Immature natural killer cell (primary cell): ENCODE data around the gene GULP1. TPM values are rescaled to one million over a fixed set of nuclear protein-coding genes. Genes with fewer than 3 reads are reported as not detected.

Experiments
- DNase-seq, 3 donors: peaks; one replicate each; pipeline ENCODE4 v3.0.0; 2022; ENCODE audit warnings: mixed read lengths in 1 of 3
- H3K27ac Mint-ChIP-seq, 6 donors: one replicate each; pipeline ENCODE4 v1.8.0; 2020; ENCODE audit warnings: mixed read lengths in 6 of 6, mild to moderate bottlenecking in 5 of 6, inconsistent platforms in 4 of 6, moderate library complexity in 3 of 6
- H3K27me3 Mint-ChIP-seq, 3 donors: one replicate each; pipeline ENCODE4 v1.8.0; 2020 to 2021; ENCODE audit warnings: low read depth in 3 of 3, mild to moderate bottlenecking in 3 of 3, mixed read lengths in 3 of 3, moderate library complexity in 3 of 3, inconsistent platforms in 1 of 3
- H3K36me3 Mint-ChIP-seq, 3 donors: one replicate each; pipeline ENCODE4 v1.8.0; 2020; ENCODE audit warnings: mixed read lengths in 3 of 3, inconsistent platforms in 2 of 3, mild to moderate bottlenecking in 2 of 3
- H3K4me1 Mint-ChIP-seq, 2 donors: one replicate each; pipeline ENCODE4 v1.8.0; 2020; ENCODE audit warnings: inconsistent platforms in 2 of 2, mild to moderate bottlenecking in 2 of 2, mixed read lengths in 2 of 2, moderate library complexity in 1 of 2
- H3K4me3 Mint-ChIP-seq, 5 donors: one replicate each; pipeline ENCODE4 v1.8.0; 2020; ENCODE audit warnings: mild to moderate bottlenecking in 5 of 5, mixed read lengths in 5 of 5, inconsistent platforms in 3 of 5, moderate library complexity in 3 of 5
- H3K9me3 Mint-ChIP-seq, 6 donors: one replicate each; pipeline ENCODE4 v1.8.0; 2020; ENCODE audit warnings: mild to moderate bottlenecking in 6 of 6, mixed read lengths in 6 of 6, inconsistent platforms in 4 of 6, moderate library complexity in 3 of 6
- polyA plus RNA-seq, 3 donors: library from polyadenylated mRNA; unstranded; fragments of 300-500 nt; fragmentation: Illumina TruSeq; gene quantifications; one replicate each; pipeline ENCODE4 v1.2.3, GENCODE V29; 2021

GULP1 gene
- polyA plus RNA-seq, 3 donors from 2014 or later: not detected

DNA sequence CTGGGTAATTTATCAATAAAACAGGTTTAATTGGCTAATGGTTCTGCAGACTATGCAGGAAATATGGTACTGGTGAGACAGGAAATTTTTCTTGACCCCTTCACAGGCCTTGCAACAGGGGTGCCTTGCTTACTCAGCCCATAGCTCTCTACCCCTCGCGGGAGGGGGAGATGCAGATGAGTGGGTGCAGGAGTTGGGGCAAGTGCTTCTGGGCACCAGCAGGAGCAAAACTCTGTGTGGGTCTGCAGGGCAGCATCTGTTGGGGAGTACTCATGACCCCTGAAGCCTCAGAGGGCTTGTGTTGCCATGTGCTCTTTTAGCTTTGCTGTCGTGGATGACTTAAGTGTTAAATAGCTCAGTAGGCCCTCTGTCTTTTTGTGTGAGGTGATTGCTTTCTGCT lies 48.6 kb downstream of the GULP1 start:
- DNase-seq: no peak
- H3K4me1 Mint-ChIP-seq: no peaks in the 10 kb centered on the region
- no peaks in the 10 kb centered on the region for H3K36me3 Mint-ChIP-seq
- no peak overlapping the region for H3K27ac Mint-ChIP-seq
- no peak overlapping the region for H3K4me3 Mint-ChIP-seq
- H3K9me3 Mint-ChIP-seq: peaks cover 0 to 39% (median 11%) of the 10 kb centered on the region in 6 donors
- H3K27me3 Mint-ChIP-seq: peaks cover 2 to 3% (median 2%) of the 10 kb centered on the region in 3 donors

GRCh38 chr2:188345020-188345419 lies 53.3 kb downstream of the GULP1 start:
- Mint-ChIP-seq H3K4me1 (no peaks in the 10 kb centered on the region), H3K27ac (no peak overlapping the region)

GRCh38 chr2:188345426-188345825 lies 53.8 kb downstream of the GULP1 start:
- Mint-ChIP-seq H3K27ac (no peak overlapping the region), H3K4me3 (no peak overlapping the region), H3K4me1 (no peaks in the 10 kb centered on the region), H3K9me3 (peaks cover 0 to 38% (median 13%) of the 10 kb centered on the region in 6 donors), H3K36me3 (no peaks in the 10 kb centered on the region), H3K27me3 (peaks cover 0 to 2% (median 2%) of the 10 kb centered on the region in 3 donors)
- DNase-seq: no peak

More at GRCh38 chr2:188345020-188345419, 53.3 kb downstream of the GULP1 start:
- Mint-ChIP-seq H3K36me3 (no peaks in the 10 kb centered on the region), H3K4me3 (no peak overlapping the region), H3K9me3 (peaks cover 0 to 39% (median 13%) of the 10 kb centered on the region in 6 donors), H3K27me3 (peaks cover 0 to 2% (median 2%) of the 10 kb centered on the region in 3 donors)
- no peak for DNase-seq

GRCh38 chr2:188345831-188346458 lies 54.3 kb downstream of the GULP1 start:
- no peak for DNase-seq
- Mint-ChIP-seq H3K27ac (no peak overlapping the region), H3K36me3 (no peaks in the 10 kb centered on the region), H3K4me3 (no peak overlapping the region), H3K9me3 (peaks cover 0 to 38% (median 14%) of the 10 kb centered on the region in 6 donors), H3K4me1 (no peaks in the 10 kb centered on the region), H3K27me3 (peaks cover 0 to 2% (median 2%) of the 10 kb centered on the region in 3 donors)

DNA sequence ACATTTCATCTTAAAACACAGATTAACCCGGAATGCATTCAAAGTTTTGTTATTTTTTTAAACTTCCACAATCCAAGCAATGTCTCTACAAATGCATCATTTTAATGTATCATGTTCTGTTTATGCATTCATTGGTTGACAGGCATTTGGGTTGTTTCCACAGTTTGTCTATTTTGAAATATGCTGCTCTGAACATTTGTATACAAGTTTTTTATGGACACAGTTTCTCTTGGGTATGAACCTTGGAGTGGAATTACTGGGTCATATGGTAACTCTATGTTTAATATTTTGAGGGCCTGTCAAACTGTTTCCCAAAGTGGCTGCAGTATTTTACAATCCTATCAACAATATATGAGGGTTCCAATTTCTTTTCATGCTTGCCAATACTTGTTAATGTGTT lies 57.3 kb downstream of the GULP1 start:
- Mint-ChIP-seq H3K27me3 (peaks cover 0 to 1% (median 0%) of the 10 kb centered on the region in 3 donors), H3K9me3 (peaks cover 1 to 23% (median 12%) of the 10 kb centered on the region in 6 donors), H3K4me3 (no peak overlapping the region), H3K36me3 (no peaks in the 10 kb centered on the region), H3K4me1 (no peaks in the 10 kb centered on the region), H3K27ac (no peak overlapping the region)
- DNase-seq: no peak

DNA sequence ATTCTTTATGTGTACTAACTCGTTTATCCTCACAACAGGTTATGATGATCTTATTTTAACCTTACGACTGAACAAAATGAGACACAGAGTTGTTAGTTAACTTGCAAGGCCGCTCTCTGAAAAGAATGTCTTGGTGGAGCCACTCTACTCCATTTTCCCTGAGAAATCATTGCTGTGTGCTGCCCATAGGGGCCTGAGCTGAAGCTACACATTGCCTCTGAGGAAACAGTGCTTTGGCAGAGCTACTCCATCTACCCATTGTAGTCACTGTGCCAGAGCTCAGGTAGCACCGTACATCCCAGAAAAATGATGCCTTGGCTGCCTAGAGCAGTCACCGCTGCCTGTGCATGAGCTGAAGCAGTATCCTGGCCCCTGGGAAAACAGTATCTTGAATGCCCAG lies 61.6 kb downstream of the GULP1 start:
- Mint-ChIP-seq H3K4me3 (no peak overlapping the region), H3K4me1 (no peaks in the 10 kb centered on the region), H3K27ac (no peak overlapping the region), H3K36me3 (no peaks in the 10 kb centered on the region), H3K9me3 (peaks cover 6 to 34% (median 13%) of the 10 kb centered on the region in 6 donors), H3K27me3 (no peaks in the 10 kb centered on the region)
- no peak for DNase-seq

GRCh38 chr2:188360485-188361263 lies 69.0 kb downstream of the GULP1 start:
- Mint-ChIP-seq H3K27me3 (peaks cover 0 to 3% (median 0%) of the 10 kb centered on the region in 3 donors), H3K36me3 (no peaks in the 10 kb centered on the region), H3K9me3 (peaks cover 4 to 30% (median 6%) of the 10 kb centered on the region in 6 donors), H3K4me1 (no peaks in the 10 kb centered on the region), H3K27ac (no peak overlapping the region), H3K4me3 (no peak overlapping the region)
- DNase-seq: no peak

DNA sequence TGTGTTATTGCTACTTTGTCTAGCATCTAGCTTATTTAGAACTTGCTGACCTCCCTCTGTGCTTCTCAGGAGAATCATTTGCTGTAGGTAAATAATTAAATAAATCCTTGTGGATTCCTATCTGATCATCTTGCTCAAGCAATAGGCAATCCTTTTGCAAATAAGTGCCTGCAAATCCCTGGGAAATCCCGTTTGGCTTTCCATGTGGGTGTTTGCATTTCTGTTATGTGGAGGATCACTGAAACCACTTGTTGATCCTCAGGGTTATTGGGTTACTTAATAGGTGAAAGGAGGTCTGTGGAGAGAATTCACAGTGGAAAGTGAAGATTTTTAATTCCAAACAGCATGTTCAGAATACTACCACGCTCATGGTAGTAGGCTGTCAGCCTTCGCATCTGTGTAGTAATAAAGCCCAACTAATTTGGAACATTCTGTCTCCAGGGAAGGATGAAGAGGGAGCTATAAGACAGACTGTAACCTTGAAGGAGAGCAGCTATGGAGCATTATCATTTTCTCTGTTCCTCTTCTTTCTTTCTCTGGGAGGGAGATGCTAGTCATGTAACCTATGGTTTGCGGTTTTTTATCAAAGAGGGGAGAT lies 72.5 kb downstream of the GULP1 start:
- H3K4me1 Mint-ChIP-seq: no peaks in the 10 kb centered on the region
- no peak overlapping the region for H3K27ac Mint-ChIP-seq
- DNase-seq: no peak
- H3K9me3 Mint-ChIP-seq: peaks cover 0 to 24% (median 5%) of the 10 kb centered on the region in 6 donors
- H3K27me3 Mint-ChIP-seq: peaks cover 0 to 3% (median 2%) of the 10 kb centered on the region in 3 donors
- no peak overlapping the region for H3K4me3 Mint-ChIP-seq
- H3K36me3 Mint-ChIP-seq: no peaks in the 10 kb centered on the region

- no peak overlapping the region for H3K27ac Mint-ChIP-seq
- H3K27me3 Mint-ChIP-seq: peaks cover 0 to 3% (median 2%) of the 10 kb centered on the region in 3 donors
- H3K4me3 Mint-ChIP-seq: no peak overlapping the region
- peaks cover 0 to 28% (median 5%) of the 10 kb centered on the region in 6 donors for H3K9me3 Mint-ChIP-seq
- DNase-seq: no peak
- H3K36me3 Mint-ChIP-seq: no peaks in the 10 kb centered on the region
- H3K4me1 Mint-ChIP-seq: no peaks in the 10 kb centered on the region
These were observed 73.5 kb downstream of the GULP1 start for GRCh38 chr2:188365058-188365641.

- Mint-ChIP-seq H3K36me3 (no peaks in the 10 kb centered on the region), H3K27me3 (peaks cover 0 to 3% (median 2%) of the 10 kb centered on the region in 3 donors), H3K4me3 (no peak overlapping the region), H3K9me3 (peaks cover 0 to 28% (median 3%) of the 10 kb centered on the region in 6 donors), H3K27ac (no peak overlapping the region), H3K4me1 (no peaks in the 10 kb centered on the region)
- DNase-seq: no peak
These were observed 75.5 kb downstream of the GULP1 start for GRCh38 chr2:188367164-188367563.

GRCh38 chr2:188369365-188369764 lies 77.7 kb downstream of the GULP1 start:
- no peak for DNase-seq
- H3K36me3 Mint-ChIP-seq: no peaks in the 10 kb centered on the region
- H3K27me3 Mint-ChIP-seq: peaks cover 0 to 3% (median 2%) of the 10 kb centered on the region in 3 donors
- peak overlapping the region in 1 of 6 donors; percentile 59 for H3K27ac Mint-ChIP-seq
- no peaks in the 10 kb centered on the region for H3K4me1 Mint-ChIP-seq
- peaks cover 0 to 23% (median 1%) of the 10 kb centered on the region in 6 donors for H3K9me3 Mint-ChIP-seq
- no peak overlapping the region for H3K4me3 Mint-ChIP-seq

- Mint-ChIP-seq H3K9me3 (peaks cover 0 to 18% (median 4%) of the 10 kb centered on the region in 6 donors), H3K27ac (no peak overlapping the region), H3K27me3 (peaks cover 0 to 3% (median 2%) of the 10 kb centered on the region in 3 donors), H3K36me3 (no peaks in the 10 kb centered on the region), H3K4me3 (no peak overlapping the region), H3K4me1 (no peaks in the 10 kb centered on the region)
- no peak for DNase-seq
These were observed 86.8 kb downstream of the GULP1 start for GRCh38 chr2:188378371-188378950.

DNA sequence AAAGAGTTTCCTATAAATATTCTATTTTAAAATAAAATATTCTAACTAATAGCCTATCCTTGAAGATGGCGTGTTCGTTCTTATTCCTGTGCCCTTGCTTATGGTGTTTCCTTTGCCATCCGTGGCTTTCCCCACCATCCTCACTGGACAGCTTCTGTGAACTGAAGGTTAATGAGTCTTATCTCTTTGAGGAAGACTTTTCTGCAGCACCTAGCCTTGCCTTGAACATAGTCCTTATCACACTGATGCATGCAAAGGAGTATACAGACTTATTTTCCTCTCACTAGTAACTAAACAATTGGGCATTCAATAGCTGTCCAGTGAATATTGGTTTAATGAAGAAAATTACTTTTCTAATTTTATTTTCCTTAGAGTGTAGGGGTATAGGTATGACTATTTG lies 88.1 kb downstream of the GULP1 start:
- Mint-ChIP-seq H3K9me3 (peaks cover 4 to 27% (median 8%) of the 10 kb centered on the region in 6 donors), H3K27me3 (peaks cover 0 to 3% (median 2%) of the 10 kb centered on the region in 3 donors), H3K4me3 (no peak overlapping the region), H3K36me3 (no peaks in the 10 kb centered on the region), H3K4me1 (no peaks in the 10 kb centered on the region), H3K27ac (no peak overlapping the region)
- no peak for DNase-seq
